ENCODE data around the gene KDM2A.

The KDM2A gene

DNA sequence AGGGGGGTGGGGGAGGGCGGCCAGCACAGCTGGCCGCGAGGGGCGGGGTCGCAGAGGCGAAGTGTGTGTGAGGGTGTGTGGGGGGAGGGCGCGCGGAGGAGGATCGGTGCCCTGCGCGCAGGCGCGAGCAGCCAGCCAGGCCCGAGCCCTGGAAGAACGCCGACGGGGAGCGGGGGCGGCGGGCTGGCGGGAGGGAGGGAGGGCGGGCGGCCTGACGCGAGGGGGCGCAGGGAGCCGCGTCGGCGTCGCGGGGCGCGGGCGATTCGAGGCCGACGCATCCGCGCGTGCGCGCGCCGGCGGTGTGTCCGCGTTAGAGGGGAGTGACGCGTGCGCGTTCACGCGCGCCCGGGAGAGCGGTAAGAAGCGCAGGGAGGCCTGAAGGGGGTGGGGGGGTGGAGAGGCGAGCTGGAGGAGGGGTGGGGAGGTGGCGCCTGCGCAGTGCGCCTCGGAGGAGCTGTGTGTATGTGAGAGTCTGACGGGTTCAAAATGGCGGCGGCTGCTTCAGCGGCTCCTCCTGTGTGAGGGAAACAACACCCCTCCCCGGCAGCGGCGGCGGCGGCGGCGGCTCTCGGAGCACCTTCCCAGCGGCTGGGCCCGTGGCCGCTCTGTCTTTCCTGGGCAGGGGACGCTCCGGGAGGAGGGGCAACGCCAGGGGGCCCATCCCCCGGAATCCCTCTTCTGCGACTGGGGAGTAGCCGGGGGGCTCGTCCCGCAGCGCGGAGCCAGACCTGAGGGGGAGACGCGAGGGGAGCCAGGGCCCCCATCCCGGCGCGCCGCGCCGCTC is at the start of gene KDM2A:
TSS of gene KDM2A (plus strand) at position 463 of the 784 bp plus-strand sequence. CDS start 2,054 bp downstream, outside the sequence.
- peak within 1 kb of the TSS; percentile 90 for H3K9ac ChIP-seq (ENCODE audit: low read depth, low read length)
- peaks cover 4% of the 10 kb centered on the region for H3K27me3 ChIP-seq (ENCODE audit: control insufficient read depth, insufficient read depth, low read length)
- peaks cover 8% of the 10 kb centered on the region for H3K4me1 ChIP-seq (ENCODE audit: control insufficient read depth, insufficient read depth, low read length)
- peaks cover 2% of the 10 kb centered on the region for H3K36me3 ChIP-seq (ENCODE audit: control insufficient read depth, insufficient read depth, low read length)
- peak within 1 kb of the TSS; percentile 93 for H3K4me3 ChIP-seq (ENCODE audit: low read depth, low read length)
- no peaks in the 10 kb centered on the region for H3K9me3 ChIP-seq (ENCODE audit: control insufficient read depth, insufficient read depth, low read length)

DNA sequence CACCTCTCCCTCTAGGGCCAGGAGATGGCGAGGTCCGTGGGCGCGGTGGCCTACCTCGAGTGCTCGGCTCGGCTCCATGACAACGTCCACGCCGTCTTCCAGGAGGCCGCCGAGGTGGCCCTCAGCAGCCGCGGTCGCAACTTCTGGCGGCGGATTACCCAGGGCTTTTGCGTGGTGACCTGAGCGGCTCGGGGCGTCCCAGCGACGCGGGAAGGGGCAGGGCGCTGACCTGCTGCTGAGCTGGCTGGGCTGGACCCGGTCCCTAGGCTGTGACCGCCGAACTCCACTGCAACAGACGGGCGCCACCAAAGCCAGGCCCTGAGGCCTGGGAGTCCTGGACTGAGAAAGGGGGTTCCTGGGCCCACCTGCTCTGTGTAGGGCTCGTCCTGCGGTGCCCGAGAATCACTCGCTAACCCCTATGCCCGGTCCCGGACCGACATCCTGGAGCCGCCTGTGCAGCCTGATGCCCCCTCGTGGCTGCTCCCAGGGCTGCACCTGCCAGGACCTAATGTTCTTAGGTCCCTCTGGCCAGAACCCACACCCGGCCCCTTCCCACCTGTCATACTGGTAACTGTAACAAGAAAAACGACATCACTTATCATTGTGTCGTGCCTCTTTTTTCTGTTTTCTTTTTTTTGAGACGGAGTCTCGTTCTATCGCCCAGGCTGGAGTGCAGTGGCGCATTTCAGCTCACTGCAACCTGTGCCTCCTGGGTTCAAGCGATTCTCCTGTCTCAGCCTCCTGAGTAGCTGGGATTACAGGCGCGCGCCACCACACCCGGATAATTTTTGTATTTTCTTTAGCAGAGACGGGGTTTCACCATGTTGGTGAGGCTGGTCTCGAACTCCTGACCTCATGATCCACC is 47.4 kb upstream of the KDM2A start:
- Histone ChIP-seq H3K9me3 (ENCODE audit: control insufficient read depth, insufficient read depth, low read length) (no peaks in the 10 kb centered on the region), H3K36me3 (ENCODE audit: control insufficient read depth, insufficient read depth, low read length) (no peaks in the 10 kb centered on the region), H3K4me1 (ENCODE audit: control insufficient read depth, insufficient read depth, low read length) (no peaks in the 10 kb centered on the region), H3K27me3 (ENCODE audit: control insufficient read depth, insufficient read depth, low read length) (no peaks in the 10 kb centered on the region), H3K9ac (ENCODE audit: low read depth, low read length) (no peak overlapping the region), H3K4me3 (ENCODE audit: low read depth, low read length) (peak overlapping the region; percentile 63)

DNA sequence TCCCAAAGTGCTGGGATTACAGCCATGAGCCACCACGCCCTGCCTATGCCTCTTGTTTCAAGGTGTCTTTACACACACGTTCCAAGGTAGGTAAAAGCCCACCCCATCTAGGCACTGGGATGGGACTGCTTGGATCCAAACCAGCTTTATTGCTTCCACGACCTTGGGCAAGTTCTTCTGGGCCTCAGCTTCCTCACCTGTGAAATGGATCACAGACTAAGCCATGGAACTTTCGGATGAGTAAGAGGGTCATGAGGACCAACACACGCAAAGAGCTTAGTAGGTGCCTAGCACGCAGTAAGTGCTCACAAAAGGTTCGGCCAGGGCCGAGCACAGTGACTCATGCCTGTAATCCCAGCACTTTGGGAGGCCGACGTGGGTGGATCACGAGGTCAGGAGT is 46.8 kb upstream of the KDM2A start:
- no peak overlapping the region for H3K9ac ChIP-seq (ENCODE audit: low read depth, low read length)
- H3K4me3 ChIP-seq (ENCODE audit: low read depth, low read length), result no peak overlapping the region
- no peaks in the 10 kb centered on the region for H3K9me3 ChIP-seq (ENCODE audit: control insufficient read depth, insufficient read depth, low read length)
- H3K4me1 ChIP-seq (ENCODE audit: control insufficient read depth, insufficient read depth, low read length), result no peaks in the 10 kb centered on the region
- no peaks in the 10 kb centered on the region for H3K27me3 ChIP-seq (ENCODE audit: control insufficient read depth, insufficient read depth, low read length)
- H3K36me3 ChIP-seq (ENCODE audit: control insufficient read depth, insufficient read depth, low read length), result no peaks in the 10 kb centered on the region

DNA sequence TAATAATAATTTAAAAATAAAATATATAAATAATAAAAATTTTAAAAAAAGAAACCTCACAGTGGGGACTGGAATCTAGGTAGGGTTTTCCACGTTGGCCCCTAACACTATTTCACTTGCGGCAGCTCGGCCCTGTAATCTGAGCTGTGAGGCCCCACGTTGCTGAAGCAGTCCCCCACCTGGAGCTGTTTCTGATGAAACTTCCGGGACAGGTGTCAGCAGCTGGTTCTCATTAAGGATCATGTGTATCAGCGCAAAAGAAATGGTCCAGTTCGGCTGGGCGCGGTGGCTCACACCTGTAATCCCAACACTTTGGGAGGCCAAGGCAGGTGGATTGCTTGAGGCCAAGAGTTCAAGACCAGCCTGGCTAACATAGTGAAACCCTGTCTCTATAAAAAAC is 45.2 kb upstream of the KDM2A start:
- no peaks in the 10 kb centered on the region for H3K36me3 ChIP-seq (ENCODE audit: control insufficient read depth, insufficient read depth, low read length)
- no peaks in the 10 kb centered on the region for H3K9me3 ChIP-seq (ENCODE audit: control insufficient read depth, insufficient read depth, low read length)
- H3K4me3 ChIP-seq (ENCODE audit: low read depth, low read length), result no peak overlapping the region
- no peak overlapping the region for H3K9ac ChIP-seq (ENCODE audit: low read depth, low read length)
- H3K4me1 ChIP-seq (ENCODE audit: control insufficient read depth, insufficient read depth, low read length), result peaks cover 3% of the 10 kb centered on the region
- H3K27me3 ChIP-seq (ENCODE audit: control insufficient read depth, insufficient read depth, low read length), result no peaks in the 10 kb centered on the region

DNA sequence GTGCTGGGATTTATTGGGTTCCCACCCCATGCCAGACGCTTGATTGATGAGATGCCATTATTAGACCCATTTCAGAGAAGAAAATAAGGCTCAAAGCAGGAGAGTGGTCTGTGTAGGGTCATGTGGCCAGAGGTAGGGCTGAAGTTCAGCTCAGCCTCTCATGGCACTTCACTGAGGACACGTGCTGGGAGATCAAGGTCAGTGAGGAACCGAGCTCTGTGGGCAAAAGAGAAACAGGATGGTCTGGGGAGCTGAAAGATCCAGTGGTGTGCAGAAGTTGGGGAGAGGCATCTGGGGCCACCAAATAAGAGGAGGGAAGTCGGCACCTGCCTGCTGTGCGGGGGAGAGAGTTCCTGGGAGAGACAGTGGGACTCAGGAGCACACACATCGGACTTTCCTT is 42.9 kb upstream of the KDM2A start:
- Histone ChIP-seq H3K9me3 (ENCODE audit: control insufficient read depth, insufficient read depth, low read length) (no peaks in the 10 kb centered on the region), H3K27me3 (ENCODE audit: control insufficient read depth, insufficient read depth, low read length) (no peaks in the 10 kb centered on the region), H3K4me3 (ENCODE audit: low read depth, low read length) (no peak overlapping the region), H3K9ac (ENCODE audit: low read depth, low read length) (no peak overlapping the region), H3K4me1 (ENCODE audit: control insufficient read depth, insufficient read depth, low read length) (peaks cover 3% of the 10 kb centered on the region), H3K36me3 (ENCODE audit: control insufficient read depth, insufficient read depth, low read length) (no peaks in the 10 kb centered on the region)

DNA sequence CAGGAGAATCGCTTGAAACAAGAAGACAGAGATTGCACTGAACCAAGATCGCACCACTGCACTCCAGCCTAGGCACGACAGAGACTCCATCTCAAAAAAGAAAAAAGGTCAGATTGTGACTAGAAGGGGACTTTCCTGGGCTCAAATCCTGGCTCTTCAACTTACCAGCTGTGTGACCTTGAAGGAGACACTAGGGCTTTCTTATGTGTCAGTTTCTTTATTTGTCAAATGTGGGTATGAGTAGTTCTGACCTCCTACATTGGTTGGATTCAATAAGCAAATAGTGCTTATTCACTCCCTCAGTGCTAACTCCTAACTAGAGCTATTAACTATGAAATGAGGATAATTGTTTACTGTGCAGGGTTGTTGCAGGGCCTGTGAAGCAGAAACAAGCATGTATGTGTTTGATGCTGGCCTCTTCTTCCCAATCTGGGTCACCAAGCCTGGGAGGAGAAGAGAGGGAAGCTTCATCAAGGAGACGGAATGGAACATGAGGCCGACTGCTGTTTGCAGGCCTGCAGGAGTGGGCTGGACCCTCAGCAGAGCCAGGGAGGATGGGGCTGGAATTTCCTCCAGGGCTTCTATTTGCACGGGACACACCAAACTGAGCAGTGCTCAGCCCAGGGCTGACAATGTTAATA is 39.9 kb upstream of the KDM2A start:
- H3K36me3 ChIP-seq (ENCODE audit: control insufficient read depth, insufficient read depth, low read length), result no peaks in the 10 kb centered on the region
- no peak overlapping the region for H3K4me3 ChIP-seq (ENCODE audit: low read depth, low read length)
- H3K9ac ChIP-seq (ENCODE audit: low read depth, low read length), result no peak overlapping the region
- H3K4me1 ChIP-seq (ENCODE audit: control insufficient read depth, insufficient read depth, low read length), result peaks cover 6% of the 10 kb centered on the region
- H3K27me3 ChIP-seq (ENCODE audit: control insufficient read depth, insufficient read depth, low read length), result no peaks in the 10 kb centered on the region
- H3K9me3 ChIP-seq (ENCODE audit: control insufficient read depth, insufficient read depth, low read length), result no peaks in the 10 kb centered on the region

DNA sequence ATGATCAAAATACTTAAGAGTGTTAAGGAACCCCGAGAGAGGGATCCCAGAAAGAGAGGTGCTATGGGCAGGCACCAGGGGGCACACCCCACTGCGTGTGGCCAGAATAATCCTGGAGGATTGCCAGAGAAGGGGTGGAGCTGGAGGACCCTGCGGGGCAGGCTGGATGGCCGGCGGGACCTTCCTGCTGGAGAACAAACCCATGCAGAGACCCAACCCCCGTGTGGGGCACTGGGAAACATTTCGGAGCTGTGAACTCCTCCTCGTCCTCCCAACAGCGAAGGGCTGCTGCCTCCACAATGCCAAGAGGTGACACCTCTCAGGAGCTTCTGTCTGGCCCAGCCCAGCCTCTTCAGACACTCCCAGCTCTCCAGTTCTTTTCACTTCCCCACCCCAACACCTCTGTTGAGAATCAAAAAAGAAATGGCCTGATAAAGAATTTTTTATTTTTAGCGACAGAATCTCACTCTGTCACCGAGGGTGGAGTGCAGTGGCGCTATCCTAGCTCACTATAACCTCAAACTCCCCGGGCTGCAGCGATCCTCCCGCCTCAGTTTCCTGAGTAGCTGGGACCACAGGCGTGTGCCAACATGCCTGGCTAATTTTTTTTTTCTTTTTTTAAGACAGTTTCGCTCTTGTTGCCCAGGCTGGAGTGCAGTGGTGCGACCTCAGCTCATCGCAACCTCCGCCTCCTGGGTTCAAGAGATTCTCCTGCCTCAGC is 36.8 kb upstream of the KDM2A start:
- Histone ChIP-seq H3K36me3 (ENCODE audit: control insufficient read depth, insufficient read depth, low read length) (no peaks in the 10 kb centered on the region), H3K9me3 (ENCODE audit: control insufficient read depth, insufficient read depth, low read length) (no peaks in the 10 kb centered on the region), H3K4me3 (ENCODE audit: low read depth, low read length) (peak overlapping the region; percentile 37), H3K9ac (ENCODE audit: low read depth, low read length) (no peak overlapping the region), H3K4me1 (ENCODE audit: control insufficient read depth, insufficient read depth, low read length) (peaks cover 6% of the 10 kb centered on the region), H3K27me3 (ENCODE audit: control insufficient read depth, insufficient read depth, low read length) (no peaks in the 10 kb centered on the region)

DNA sequence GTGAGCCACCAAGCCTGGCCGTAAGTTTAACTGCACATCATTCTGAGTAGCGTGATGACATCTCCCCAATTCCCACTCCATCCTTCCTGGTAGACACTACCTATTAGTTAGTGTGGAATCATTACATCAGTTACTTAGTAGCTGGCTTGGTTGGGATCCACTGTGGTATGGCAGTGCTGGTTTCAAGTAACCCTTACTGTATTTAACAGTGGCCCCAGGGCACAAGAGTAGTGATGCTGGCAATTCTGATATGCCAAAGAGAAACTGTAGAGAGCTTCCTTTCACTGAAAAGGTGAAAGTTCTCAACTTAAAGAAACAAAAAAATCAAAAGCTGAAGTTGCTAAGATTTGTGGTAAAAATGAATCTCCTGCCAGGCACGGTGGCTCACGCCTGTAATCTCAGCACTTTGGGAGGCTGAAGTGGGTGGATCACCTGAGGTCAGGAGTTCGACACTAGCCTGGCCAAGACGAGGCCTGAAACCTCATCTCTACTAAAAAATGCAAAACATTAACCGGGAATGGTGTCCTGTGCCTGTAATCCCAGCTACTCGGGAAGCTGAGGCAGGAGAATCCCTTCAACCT is 35.2 kb upstream of the KDM2A start:
- Histone ChIP-seq H3K36me3 (ENCODE audit: control insufficient read depth, insufficient read depth, low read length) (no peaks in the 10 kb centered on the region), H3K27me3 (ENCODE audit: control insufficient read depth, insufficient read depth, low read length) (no peaks in the 10 kb centered on the region), H3K4me3 (ENCODE audit: low read depth, low read length) (no peak overlapping the region), H3K9me3 (ENCODE audit: control insufficient read depth, insufficient read depth, low read length) (no peaks in the 10 kb centered on the region), H3K4me1 (ENCODE audit: control insufficient read depth, insufficient read depth, low read length) (peaks cover 3% of the 10 kb centered on the region), H3K9ac (ENCODE audit: low read depth, low read length) (no peak overlapping the region)

DNA sequence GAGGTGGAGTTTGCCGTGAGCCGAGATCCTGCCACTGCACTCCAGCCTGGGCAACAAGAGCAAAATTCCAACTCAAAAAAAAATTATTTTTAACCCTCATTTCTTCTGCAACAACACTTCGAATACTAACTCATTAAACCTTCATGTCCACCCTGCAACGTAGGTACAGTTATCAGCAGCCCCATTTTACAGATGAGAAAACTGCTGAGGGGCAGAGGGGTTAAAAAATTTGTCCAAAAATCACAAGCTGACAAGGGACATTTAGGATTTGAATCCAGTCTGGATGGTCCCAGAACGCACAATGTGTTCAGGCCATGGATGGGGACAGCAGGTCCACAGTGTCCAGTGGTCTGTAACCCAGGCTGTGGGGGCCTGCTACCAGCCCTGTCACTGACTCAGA is 33.4 kb upstream of the KDM2A start:
- no peaks in the 10 kb centered on the region for H3K36me3 ChIP-seq (ENCODE audit: control insufficient read depth, insufficient read depth, low read length)
- no peaks in the 10 kb centered on the region for H3K9me3 ChIP-seq (ENCODE audit: control insufficient read depth, insufficient read depth, low read length)
- no peak overlapping the region for H3K9ac ChIP-seq (ENCODE audit: low read depth, low read length)
- H3K27me3 ChIP-seq (ENCODE audit: control insufficient read depth, insufficient read depth, low read length), result no peaks in the 10 kb centered on the region
- H3K4me3 ChIP-seq (ENCODE audit: low read depth, low read length), result no peak overlapping the region
- H3K4me1 ChIP-seq (ENCODE audit: control insufficient read depth, insufficient read depth, low read length), result peaks cover 3% of the 10 kb centered on the region

DNA sequence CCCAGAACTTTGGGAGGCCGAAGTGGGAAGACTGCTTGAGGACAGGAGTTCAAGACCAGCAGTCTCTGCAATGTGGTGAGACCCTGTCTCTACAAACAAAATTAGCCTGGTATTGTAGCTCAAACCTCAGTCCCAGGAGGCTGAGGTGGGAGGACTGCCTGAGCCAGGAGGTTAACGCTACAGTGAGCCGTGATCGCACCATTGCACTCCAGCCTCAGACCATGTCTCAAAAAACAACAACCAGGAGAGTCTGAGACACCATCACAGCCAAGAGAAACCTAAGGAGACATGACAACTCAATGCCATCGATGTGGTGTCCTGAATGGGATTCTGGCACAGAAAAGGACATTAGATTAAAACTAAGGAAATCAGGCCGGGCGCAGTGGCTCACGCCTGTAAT is 28.3 kb upstream of the KDM2A start:
- Histone ChIP-seq H3K9ac (ENCODE audit: low read depth, low read length) (no peak overlapping the region), H3K4me1 (ENCODE audit: control insufficient read depth, insufficient read depth, low read length) (no peaks in the 10 kb centered on the region), H3K4me3 (ENCODE audit: low read depth, low read length) (no peak overlapping the region), H3K9me3 (ENCODE audit: control insufficient read depth, insufficient read depth, low read length) (no peaks in the 10 kb centered on the region), H3K27me3 (ENCODE audit: control insufficient read depth, insufficient read depth, low read length) (no peaks in the 10 kb centered on the region), H3K36me3 (ENCODE audit: control insufficient read depth, insufficient read depth, low read length) (no peaks in the 10 kb centered on the region)

DNA sequence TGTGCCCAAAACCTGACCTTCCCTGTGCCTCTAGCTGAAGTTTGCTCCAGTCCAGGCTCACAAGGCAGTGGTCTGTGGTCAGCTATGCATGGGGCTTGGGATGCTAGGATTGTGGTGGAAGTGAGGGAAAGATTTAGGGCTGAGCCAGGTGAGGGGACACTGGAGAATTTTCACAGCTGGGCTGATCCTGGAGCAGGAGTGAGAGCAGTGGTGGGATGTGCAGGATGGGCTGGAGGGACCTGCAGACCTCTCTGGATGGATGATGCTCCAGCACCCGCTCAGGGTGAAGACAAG is 23.9 kb upstream of the KDM2A start:
- Histone ChIP-seq H3K4me1 (ENCODE audit: control insufficient read depth, insufficient read depth, low read length) (peaks cover 2% of the 10 kb centered on the region), H3K9me3 (ENCODE audit: control insufficient read depth, insufficient read depth, low read length) (no peaks in the 10 kb centered on the region), H3K9ac (ENCODE audit: low read depth, low read length) (no peak overlapping the region), H3K36me3 (ENCODE audit: control insufficient read depth, insufficient read depth, low read length) (no peaks in the 10 kb centered on the region), H3K27me3 (ENCODE audit: control insufficient read depth, insufficient read depth, low read length) (no peaks in the 10 kb centered on the region), H3K4me3 (ENCODE audit: low read depth, low read length) (no peak overlapping the region)

All from iPS-15b (cell line).